T-helper 22 cell (primary cell): ENCODE data around the gene FAM13A.
"Not testable (repeated sequence)": the region's sequence is repeated elsewhere in the genome, so short reads cannot be mapped to it uniquely, and the experiment has no call there.

Experiments used
- DNase-seq: peaks from one replicate; pipeline ENCODE4 v3.0.0-alpha.2; 2020; ENCODE audit warnings: low read depth

The FAM13A gene

GRCh38 chr4:89042055-89042454 lies 14.9 kb downstream of the FAM13A start:
- DNase-seq: no peak

GRCh38 chr4:89039730-89040338 lies 17.2 kb downstream of the FAM13A start:
- no peak for DNase-seq

- DNase-seq: no peak
Observed at GRCh38 chr4:89036535-89036934, 20.4 kb downstream of the FAM13A start.

GRCh38 chr4:89031272-89031671 lies 25.7 kb downstream of the FAM13A start:
- DNase-seq: no peak

GRCh38 chr4:89029591-89029990 lies 27.4 kb downstream of the FAM13A start:
- no peak for DNase-seq

GRCh38 chr4:89026542-89026941 lies 30.4 kb downstream of the FAM13A start:
- DNase-seq: no peak

GRCh38 chr4:89024051-89024675 lies 32.8 kb downstream of the FAM13A start:
- no peak for DNase-seq

GRCh38 chr4:89023140-89023539 lies 33.8 kb downstream of the FAM13A start:
- no peak for DNase-seq

- DNase-seq: no peak
Observed at GRCh38 chr4:89022426-89023128, 34.4 kb downstream of the FAM13A start.

- DNase-seq: no peak
Observed at GRCh38 chr4:89021684-89022083, 35.3 kb downstream of the FAM13A start.

GRCh38 chr4:89021062-89021461 lies 35.9 kb downstream of the FAM13A start:
- DNase-seq: no peak

GRCh38 chr4:89014897-89015296 lies 42.1 kb downstream of the FAM13A start:
- DNase-seq: not testable (repeated sequence)

GRCh38 chr4:89009761-89010369 lies 47.1 kb downstream of the FAM13A start:
- DNase-seq: no peak

- DNase-seq: no peak
Observed at GRCh38 chr4:89009115-89009514, 47.9 kb downstream of the FAM13A start.

- no peak for DNase-seq
Observed at GRCh38 chr4:89008166-89008565, 48.8 kb downstream of the FAM13A start.

GRCh38 chr4:89007338-89007939 lies 49.5 kb downstream of the FAM13A start:
- DNase-seq: no peak

GRCh38 chr4:89006307-89006706 lies 50.7 kb downstream of the FAM13A start:
- DNase-seq: no peak

- not testable (repeated sequence) for DNase-seq
Observed at GRCh38 chr4:89005066-89005465, 51.9 kb downstream of the FAM13A start.

GRCh38 chr4:89001647-89002445 lies 55.1 kb downstream of the FAM13A start:
- no peak for DNase-seq

GRCh38 chr4:89000844-89001360 lies 56.1 kb downstream of the FAM13A start:
- DNase-seq: no peak

- DNase-seq: no peak
Observed at GRCh38 chr4:89000382-89000781, 56.6 kb downstream of the FAM13A start.
